ENCODE measurements around the gene PDCD5. TPM values are rescaled to one million over a fixed set of nuclear protein-coding genes. Genes with fewer than 3 reads are reported as not detected.
"Not testable (repeated sequence)": the region's sequence is repeated elsewhere in the genome, so short reads cannot be mapped to it uniquely, and the experiment has no call there.

PDCD5 gene
- total RNA-seq, 4 donors from 2014 or later: 75.2 to 118 (median 97.3) TPM

DNA sequence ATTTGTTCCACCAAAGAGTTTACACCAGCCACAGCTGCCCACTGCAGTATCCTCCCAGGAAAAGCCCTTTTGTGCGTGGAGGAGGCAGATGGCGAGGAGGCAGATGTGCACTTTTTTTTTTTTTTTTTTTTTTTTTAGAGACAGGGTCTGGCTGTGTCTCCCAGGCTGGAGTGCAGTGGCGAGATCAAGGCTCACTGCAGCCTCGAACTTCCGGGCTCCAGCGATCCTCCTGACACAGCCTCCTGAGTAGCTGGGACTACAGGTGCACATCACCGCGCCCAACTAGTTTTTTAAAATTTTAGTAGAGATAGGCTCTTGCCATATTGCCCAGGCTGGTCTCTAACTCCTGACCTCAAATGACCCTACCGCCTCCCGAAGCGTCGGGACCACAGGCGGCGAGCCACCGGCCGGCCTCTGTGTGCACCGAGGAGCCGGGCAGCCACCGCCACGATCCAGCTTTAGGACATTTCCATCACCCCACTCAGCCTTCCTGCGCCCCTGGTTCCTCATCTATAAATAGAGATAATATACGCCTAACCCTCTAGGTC is 563 bp upstream of the PDCD5 start:
- TF ChIP-seq, protein P1, sequence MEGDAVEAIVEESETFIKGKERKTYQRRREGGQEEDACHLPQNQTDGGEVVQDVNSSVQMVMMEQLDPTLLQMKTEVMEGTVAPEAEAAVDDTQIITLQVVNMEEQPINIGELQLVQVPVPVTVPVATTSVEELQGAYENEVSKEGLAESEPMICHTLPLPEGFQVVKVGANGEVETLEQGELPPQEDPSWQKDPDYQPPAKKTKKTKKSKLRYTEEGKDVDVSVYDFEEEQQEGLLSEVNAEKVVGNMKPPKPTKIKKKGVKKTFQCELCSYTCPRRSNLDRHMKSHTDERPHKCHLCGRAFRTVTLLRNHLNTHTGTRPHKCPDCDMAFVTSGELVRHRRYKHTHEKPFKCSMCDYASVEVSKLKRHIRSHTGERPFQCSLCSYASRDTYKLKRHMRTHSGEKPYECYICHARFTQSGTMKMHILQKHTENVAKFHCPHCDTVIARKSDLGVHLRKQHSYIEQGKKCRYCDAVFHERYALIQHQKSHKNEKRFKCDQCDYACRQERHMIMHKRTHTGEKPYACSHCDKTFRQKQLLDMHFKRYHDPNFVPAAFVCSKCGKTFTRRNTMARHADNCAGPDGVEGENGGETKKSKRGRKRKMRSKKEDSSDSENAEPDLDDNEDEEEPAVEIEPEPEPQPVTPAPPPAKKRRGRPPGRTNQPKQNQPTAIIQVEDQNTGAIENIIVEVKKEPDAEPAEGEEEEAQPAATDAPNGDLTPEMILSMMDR (IDR thresholded peaks at IDR 0.05): no peak
- DNase-seq (ENCODE audit: low spot score): no peak
- ATAC-seq (ENCODE audit: low FRiP score): no peak

DNA sequence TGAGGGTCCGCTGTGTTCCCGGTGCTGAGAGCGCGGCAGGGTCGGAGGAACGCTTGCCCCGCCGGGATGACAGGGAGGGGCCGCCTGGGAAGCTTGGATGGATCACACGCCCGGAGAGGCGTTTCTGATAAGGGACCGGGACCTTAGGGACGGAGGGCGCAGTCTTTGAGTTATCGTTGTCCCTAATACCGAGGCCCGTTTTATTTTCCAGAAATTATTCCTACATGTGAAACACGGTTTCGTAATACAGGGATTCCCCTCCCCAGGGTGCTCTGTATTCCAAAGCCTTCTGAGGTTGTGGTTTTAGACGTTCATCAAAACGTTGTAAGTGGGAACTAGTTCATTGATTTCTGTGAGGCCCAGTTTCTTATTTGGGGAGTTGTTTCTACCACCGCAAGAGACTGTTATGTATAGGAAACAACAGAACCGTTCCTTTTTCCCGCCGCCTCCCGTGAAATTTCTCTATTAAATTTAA is 752 bp downstream of the PDCD5 start:
- ATAC-seq (ENCODE audit: low FRiP score) (peak; percentile 12), DNase-seq (ENCODE audit: low spot score) (no peak)
- TF ChIP-seq, protein P1 (IDR thresholded peaks at IDR 0.05): no peak

DNA sequence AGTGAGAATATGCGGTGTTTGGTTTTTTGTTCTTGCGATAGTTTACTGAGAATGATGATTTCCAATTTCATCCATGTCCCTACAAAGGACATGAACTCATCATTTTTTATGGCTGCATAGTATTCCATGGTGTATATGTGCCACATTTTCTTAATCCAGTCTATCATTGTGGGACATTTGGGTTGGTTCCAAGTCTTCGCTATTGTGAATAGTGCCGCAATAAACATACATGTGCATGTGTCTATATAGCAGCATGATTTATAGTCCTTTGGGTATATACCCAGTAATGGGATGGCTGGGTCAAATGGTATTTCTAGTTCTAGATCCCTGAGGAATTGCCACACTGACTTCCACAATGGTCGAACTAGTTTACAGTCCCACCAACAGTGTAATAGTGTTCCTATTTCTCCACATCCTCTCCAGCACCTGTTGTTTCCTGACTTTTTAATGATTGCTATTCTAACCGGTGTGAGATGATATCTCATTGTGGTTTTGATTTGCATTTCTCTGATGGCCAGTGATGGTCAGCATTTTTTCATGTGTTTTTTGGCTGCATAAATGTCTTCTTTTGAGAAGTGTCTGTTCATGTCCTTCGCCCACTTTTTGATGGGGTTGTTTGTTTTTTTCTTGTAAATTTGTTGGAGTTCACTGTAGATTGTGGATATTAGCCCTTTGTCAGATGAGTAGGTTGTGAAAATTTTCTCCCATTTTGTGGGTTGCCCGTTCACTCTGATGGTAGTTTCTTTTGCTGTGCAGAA is 6.9 kb downstream of the PDCD5 start:
- DNase-seq (ENCODE audit: low spot score); ATAC-seq (ENCODE audit: low FRiP score): not testable (repeated sequence)

DNA sequence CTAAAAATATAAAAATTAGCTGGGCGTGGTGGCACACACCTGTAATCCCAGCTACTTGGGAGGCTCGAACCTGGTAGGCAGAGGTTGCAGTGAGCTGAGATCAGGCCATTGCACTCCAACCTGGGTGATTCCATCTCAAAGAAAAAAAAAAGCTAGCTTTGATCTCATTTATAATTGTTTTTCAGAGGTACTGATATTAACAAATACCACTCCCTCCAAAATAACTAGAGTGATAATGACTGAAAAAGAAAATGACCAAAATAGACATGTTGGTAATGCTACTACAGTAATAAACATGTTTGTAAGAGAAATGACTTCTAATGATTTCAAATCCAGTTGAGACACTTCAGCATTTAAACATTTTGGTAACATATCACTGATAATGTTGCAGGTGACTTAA is 13.0 kb downstream of the PDCD5 start:
- TF ChIP-seq, protein P1 (IDR thresholded peaks at IDR 0.05): no peak
- DNase-seq (ENCODE audit: low spot score): no peak
- ATAC-seq (ENCODE audit: low FRiP score): no peak

DNA sequence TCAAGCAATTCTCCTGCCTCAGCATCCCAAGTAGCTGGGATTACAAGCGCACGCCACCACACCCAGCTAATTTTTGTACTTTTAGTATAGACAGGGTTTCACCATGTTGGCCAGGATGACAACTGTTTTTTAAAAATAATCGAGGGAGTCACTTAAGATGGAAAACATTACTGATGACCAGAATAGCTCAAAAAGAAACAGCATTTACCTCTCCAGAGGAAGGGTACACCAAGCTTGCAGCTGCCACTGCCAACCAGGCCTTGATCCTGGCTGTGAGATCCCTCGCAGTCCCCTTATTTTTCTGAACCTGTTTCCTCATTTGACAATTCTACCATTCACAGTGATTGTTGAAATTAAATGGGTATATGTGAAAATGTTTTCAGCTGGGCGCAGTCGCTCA is 14.5 kb downstream of the PDCD5 start:
- ATAC-seq (ENCODE audit: low FRiP score) (no peak), DNase-seq (ENCODE audit: low spot score) (no peak)
- TF ChIP-seq, protein P1 (IDR thresholded peaks at IDR 0.05): no peak

DNA sequence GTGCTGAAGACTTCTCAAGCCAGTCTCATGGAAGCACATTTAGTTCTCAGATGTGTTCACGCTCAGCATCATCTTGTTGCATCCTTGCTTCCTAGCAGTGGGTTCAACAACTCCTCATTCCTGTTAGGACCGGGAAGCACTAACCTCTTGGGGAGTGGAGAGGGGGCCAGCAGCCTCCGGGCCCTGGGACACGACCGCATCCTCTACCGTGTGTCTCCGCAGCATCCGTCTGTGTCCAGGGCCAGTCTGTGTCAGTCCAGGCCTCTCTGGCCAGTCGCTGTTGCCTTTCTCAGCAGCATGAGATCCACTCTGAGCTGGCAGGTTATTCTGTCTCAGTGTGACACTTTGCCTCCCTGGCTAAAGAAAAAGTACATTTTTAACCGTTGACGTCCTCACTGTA is 17.0 kb downstream of the PDCD5 start:
- TF ChIP-seq, protein P1 (IDR thresholded peaks at IDR 0.05): no peak
- no peak for DNase-seq (ENCODE audit: low spot score)
- no peak for ATAC-seq (ENCODE audit: low FRiP score)

DNA sequence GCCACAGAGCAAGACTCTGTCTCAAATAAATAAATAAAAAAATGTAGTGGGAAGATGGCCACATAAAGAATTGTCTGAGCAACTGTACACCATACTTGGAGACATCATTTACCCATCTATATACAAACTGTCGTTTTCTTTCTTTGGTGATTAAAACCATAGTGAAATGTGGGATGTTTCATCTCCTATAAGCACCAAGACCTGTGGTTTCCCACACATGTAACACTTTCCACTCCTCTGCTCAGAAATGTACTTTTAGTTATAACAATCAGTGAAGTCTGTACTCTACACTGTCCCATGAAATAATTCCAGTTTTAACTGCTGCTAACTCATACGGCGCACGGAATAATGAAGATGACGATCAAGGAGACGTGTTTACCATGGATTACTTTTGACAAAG is 18.3 kb downstream of the PDCD5 start:
- DNase-seq (ENCODE audit: low spot score) (no peak), ATAC-seq (ENCODE audit: low FRiP score) (no peak)
- TF ChIP-seq, protein P1 (IDR thresholded peaks at IDR 0.05): no peak

Measured in omental fat pad (tissue), 4 donors.